HG03565 (cell line): ENCODE measurements around the gene GPSM3.
"Not testable (repeated sequence)": the region's sequence is repeated elsewhere in the genome, so short reads cannot be mapped to it uniquely, and the experiment has no call there.

Experiments
- ATAC-seq: cut with Tn5 transposase; IDR thresholded peaks from one replicate; pipeline ENCODE4 v1.9.1; 2021; ENCODE audit warnings: mild to moderate bottlenecking, moderate library complexity; ENCODE audit not compliant: unreplicated experiment

The GPSM3 gene

DNA sequence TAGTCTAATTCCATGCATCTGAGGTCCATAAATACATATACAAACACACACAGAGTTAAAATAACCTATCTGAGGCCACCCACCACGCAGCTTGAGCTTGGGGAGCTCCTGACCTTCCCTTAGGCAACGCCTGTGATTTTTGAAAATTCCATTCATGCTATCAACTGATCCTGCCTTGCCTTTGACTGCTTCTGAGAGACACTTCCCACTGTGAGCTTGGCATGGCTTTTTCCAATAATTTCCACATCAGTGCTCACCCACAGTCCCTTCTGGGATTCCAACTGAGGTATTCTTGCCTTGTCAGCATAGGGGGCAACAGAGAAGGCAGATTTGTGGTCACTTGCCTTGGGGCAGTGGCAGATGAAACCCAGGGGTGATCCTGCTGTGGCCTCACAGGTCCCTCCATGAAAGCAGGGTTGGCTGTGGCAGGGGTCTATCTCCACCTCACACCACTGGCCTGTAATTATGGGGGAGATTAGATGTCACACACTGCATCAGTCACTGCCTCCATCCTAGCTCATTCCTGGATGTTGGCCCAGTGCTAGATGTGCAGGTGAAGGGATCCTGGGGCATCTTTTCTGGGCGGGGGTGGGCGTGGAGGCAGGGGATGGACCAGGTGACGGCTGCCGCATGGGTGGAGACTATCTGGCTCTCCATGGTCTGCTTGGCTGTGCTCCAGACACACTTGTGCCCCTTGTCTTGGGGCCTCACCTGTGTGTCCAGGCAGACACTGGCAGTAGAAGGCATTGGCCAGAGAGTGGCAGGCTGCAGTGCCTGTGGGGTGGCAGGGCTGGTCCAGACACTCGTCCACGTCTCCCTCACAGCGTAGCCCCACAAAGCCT lies 11.2 kb upstream of the GPSM3 start:
- ATAC-seq, result no peak

DNA sequence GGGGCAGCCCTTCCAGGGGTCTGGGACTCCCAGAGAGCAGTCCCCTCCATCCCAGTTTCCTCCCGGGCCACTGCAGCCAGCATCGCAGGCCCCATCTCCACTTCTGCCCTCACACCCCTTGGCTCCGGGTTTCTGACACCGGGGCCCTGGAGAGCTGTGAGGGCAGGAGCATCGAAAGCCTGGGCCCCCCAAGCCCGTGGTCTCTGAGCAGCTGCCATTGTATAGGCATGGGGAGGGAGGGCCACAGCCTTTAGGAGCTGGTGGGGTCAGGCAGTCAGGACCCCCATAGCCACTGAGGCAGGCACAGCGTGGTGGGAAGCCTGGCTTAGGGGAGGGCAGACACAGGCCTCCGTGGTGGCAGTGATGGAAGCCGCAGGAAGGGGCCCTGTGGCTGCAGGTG lies 9.7 kb upstream of the GPSM3 start:
- ATAC-seq, result no peak

GRCh38 chr6:32200711-32201475 lies 8.4 kb upstream of the GPSM3 start:
- ATAC-seq, result no peak

DNA sequence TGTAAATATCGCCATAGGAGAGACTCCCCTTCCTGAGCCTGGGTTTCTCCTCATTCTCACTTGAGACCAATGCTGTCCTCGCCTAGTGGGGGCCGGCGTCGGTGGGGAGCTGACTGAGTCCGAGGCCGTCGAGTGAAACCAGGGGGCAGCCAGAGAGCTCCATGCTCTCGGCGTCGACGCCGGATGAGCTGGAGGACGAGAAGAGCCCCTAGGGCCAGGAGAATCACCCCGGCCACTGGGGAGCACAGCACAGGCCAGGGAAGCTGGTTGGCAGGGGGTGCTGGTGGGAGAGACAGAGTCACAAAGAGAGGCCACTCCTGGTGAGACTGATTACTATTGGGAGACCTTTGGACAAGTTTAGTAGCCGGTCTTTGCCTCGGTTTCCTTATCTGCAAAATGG lies 6.4 kb upstream of the GPSM3 start:
- ATAC-seq, result no peak

DNA sequence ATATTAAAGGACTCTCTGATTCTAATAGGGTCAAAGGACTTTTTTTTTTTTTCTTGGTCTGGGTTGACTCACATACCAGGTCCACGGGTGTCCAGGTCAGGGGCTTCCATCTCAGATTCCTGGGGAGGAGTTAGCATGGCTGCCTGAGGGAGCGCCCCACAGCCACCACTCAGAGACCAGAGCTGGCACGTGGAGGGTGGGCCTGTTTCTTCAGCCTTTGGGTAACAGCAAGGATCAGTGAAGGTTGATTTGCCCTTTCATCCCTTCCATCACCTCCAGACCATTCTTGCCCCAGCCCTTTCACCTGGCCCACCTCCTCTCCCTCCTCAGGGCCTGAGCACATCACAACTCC lies 5.9 kb upstream of the GPSM3 start:
- ATAC-seq, result no peak

DNA sequence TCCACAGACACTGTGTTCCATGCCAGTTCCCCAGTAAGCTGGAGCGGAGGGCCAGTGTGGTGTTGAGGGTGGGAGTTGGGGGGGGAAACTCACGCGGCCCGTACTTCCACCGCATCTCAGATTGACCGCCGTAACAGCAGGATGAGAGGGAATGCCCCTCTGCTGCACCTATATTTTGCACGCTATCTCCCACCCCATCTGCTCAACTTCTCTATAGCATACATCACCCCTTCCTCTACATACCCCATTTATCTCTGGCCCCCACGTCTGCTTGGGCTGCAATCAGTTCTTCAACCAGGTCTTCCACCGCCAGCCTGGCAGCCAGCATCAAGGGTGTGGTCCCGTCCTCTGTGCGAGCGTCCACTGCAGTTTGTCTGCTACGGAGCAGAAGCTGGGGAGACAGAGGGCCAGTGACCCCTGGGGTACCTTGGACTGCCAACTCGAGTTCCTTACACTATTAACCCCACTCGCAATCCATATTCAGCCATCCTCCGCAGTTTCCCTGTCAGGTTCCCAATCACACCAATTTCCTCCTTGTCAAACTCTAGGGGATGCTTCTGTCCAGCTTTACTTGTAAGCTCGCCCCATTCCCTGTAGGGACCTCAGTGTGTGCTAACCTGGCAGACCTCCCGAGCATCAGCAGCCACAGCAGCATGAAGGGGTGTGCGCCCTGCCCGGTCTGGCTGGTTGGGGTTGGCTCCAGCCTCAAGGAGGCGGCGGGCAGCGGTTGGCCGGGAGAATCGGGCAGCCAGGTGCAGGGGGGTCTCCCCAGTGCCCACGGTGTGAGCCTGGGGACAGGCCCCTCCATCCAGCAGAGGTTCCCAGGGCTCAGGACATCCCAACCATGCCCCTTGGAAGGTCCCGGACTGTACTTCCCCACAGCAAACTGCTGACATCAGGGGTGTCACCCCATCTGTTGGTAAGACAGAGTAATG lies 4.5 kb upstream of the GPSM3 start:
- ATAC-seq, result no peak

GRCh38 chr6:32195902-32196681 lies 3.6 kb upstream of the GPSM3 start:
- peak; percentile 75 for ATAC-seq

DNA sequence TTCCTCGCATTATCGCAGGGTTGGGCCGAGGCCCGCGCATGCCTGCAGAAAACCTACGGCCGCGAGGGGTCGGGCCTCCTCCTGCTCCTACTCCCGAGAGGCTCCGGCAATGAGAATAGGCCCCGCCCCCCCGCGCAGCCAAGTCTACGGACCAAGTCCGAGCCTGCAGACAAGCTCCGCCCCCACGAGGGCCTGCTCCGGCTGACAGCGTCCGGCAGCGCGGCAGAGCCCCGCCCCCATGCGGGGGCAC lies 3.1 kb upstream of the GPSM3 start:
- ATAC-seq, result no peak

GRCh38 chr6:32194825-32195651 lies 2.6 kb upstream of the GPSM3 start:
- ATAC-seq, result peak; percentile 63

DNA sequence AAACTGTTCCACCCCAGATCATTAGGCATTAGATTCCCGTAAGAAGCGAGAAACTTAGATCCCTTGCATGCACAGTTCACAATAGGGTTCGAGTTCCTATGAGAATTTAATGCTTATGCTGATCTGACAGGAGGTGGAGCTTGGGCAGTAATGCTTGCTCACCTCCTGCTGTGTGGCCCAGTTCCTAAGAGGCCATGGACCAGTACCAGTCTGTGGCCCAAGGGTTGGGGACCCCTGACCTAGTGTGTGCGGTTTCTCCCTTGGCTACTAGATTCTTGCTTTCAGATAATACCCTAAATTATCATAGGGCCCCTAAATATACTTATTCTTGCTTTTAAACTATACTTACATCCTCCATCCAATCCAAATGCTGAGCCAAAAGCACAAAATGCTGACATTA lies 1.9 kb upstream of the GPSM3 start:
- no peak for ATAC-seq

- ATAC-seq, result not testable (repeated sequence)
These were observed 653 bp upstream of the GPSM3 start for GRCh38 chr6:32193096-32193495.

- no peak for ATAC-seq
These were observed 491 bp downstream of the GPSM3 start for GRCh38 chr6:32191696-32192607.

DNA sequence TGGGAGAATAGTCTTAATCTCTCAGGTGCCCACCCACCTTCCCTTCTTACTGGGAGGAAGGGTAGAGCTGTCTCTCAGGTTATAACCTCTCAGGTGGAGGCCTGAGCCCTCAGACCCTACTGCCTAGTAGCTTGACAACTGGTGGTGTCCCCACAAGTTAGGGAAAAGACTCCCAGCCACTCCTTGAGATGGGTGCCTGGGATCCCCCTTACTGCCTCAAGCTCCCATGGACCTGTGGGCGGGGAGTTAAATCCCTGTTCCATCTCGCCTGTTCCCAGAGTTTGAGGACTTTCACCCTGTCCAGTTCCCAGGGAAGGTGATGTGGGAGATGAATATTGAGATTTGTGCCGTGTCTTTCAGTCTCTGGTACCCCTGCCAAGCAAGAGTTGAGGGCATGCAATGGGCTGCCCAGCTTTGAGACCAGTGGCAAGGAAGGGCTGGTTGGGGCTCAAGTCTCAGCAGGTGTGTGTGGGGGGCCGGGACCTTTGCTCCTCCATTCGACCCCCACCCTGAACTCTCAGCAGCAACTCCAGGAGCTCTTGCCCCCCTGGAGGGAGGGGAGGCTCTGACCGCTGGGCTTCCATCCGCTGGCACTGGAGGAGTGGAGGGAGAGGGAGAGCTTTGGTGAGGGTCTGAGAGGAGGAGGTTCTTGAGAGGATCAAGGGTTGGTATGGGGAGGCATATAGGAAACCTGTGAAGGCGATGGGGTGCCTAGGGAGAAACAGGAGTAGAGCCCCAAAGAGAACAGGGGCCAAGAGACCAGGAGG lies 1.3 kb downstream of the GPSM3 start:
- no peak for ATAC-seq

- ATAC-seq, result no peak
These were observed 2.2 kb downstream of the GPSM3 start, which contains the start of gene PBX2 for GRCh38 chr6:32190054-32190851. TSS of gene PBX2 (minus strand) at chr6:32190202. CDS start at chr6:32189915, 287 bp downstream.

GRCh38 chr6:32189742-32190053 lies 2.7 kb downstream of the GPSM3 start:
- ATAC-seq, result no peak

DNA sequence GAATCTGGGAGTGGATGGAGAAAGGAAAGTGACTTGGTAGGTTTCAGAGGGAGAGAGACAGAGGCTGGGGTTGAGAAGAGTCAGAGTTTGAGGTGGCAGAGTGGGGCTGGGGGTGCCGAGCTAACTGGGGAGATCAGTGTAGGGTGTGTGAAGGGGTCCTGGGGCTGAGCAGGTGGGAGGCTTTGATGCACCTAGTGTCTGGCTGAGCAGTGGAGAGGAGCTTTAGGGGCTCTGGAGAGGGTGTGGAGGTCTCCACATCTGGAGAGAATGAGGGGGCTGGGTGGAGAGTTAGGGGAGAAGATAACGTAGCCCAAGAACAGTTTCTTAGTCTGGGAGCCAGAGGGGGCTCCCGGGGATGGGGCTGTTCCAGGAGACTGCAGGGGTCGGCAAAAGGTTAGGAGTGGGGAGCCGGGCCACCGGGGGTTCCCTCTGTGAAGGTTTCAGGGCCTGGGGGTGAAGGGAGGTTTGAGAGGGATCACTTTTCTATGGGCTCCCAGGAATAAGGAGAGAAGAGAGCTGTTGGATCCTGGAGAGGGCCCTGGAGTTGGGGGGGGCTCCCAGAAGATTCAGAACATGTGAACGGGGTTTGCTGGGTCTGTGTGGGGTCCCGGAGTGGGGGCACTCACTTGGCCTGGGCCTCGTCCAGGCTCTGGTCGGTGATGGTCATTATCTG lies 3.2 kb downstream of the GPSM3 start:
- ATAC-seq, result no peak
